K562 (cell line): ENCODE results near the gene COASY. TPM values are rescaled to one million over a fixed set of nuclear protein-coding genes. Genes with fewer than 3 reads are reported as not detected.

Source experiments
- HDAC1 ChIP-seq, 2 experiments: fragments of 450-650 bp; IDR thresholded peaks; 2 replicates each; pipeline ENCODE4 v1.6.1; 2016 to 2017; ENCODE audit warnings: inconsistent platforms in 1 of 2, mild to moderate bottlenecking in 1 of 2, moderate library complexity in 1 of 2
- HLTF ChIP-seq: fragments of 450-650 bp; IDR thresholded peaks from 2 replicates; pipeline ENCODE4 v1.6.1; 2016
- MGA ChIP-seq: fragments of 450-650 bp; IDR thresholded peaks from 2 replicates; pipeline ENCODE4 v1.6.1; 2016; ENCODE audit warnings: mild to moderate bottlenecking, moderate library complexity
- SMARCE1 ChIP-seq: fragments of 450-650 bp; IDR thresholded peaks from 2 replicates; pipeline ENCODE4 v1.7.1; 2016; ENCODE audit warnings: mild to moderate bottlenecking
- TEAD4 ChIP-seq, 2 experiments: sonication (generic) in 1 of 2; formaldehyde crosslinking in 1 of 2; IDR thresholded peaks; 2 replicates each; pipeline versions ENCODE4 v1.6.1 to v1.8.0; 2012 to 2022; ENCODE audit warnings: borderline replicate concordance in 1 of 2, inconsistent platforms in 1 of 2, low read length in 1 of 2, mild to moderate bottlenecking in 1 of 2, missing genetic modification reagents in 1 of 2
- ZNF232 ChIP-seq: sonication (generic); formaldehyde crosslinking; IDR thresholded peaks from 2 replicates; pipeline ENCODE4 v1.8.0; 2022; ENCODE audit warnings: mild to moderate bottlenecking, missing genetic modification reagents
- polyA plus RNA-seq, 8 experiments: library from polyadenylated mRNA; depleted of rRNA in 4 of 8; stranded (reverse) in 5 of 8; unstranded in 3 of 8; fragments of >200 nt; fragmentation: Nextera tagmentation in 2 of 8; fragmentation: Illumina TruSeq in 1 of 8; extraction: Ambion mirVana in 2 of 8; extraction: Trizol in 1 of 8; gene quantifications; 2 replicates each; pipeline versions ENCODE4 v1.2.1 to v1.2.3, GENCODE V29; 2011 to 2014; ENCODE audit warnings: inconsistent platforms in 1 of 8, missing spikeins in 1 of 8
- total RNA-seq, 7 experiments: library from RNA; depleted of rRNA in 6 of 7; stranded (reverse); fragments of >200 nt in 6 of 7; fragmentation: Illumina TruSeq in 2 of 7; extraction: Trizol in 2 of 7; gene quantifications; 2 replicates each; pipeline versions ENCODE4 v1.2.1 to v1.2.3, GENCODE V29; 2011 to 2021; ENCODE audit warnings: low replicate concordance in 1 of 7
- TF ChIP-seq, protein P1 (sequence below): fragments of 250-450 bp; sonication (Bioruptor Pico); IDR thresholded peaks from 2 replicates; pipeline ENCODE4 v1.9.0; 2021; ENCODE audit warnings: mild to moderate bottlenecking, inconsistent platforms
- TF ChIP-seq, protein P2 (sequence below): fragments of 250-450 bp; sonication (Bioruptor Pico); IDR thresholded peaks from 2 replicates; pipeline ENCODE4 v1.5.0; 2021; ENCODE audit warnings: mild to moderate bottlenecking, moderate library complexity

The COASY gene
- total and polyA plus RNA-seq, 9 of the 15 experiments (the other 6 are each of a cell fraction or from before 2014, with no cell fraction given) = 25.4 to 175 (median 62.3) TPM

- TF ChIP-seq MGA = no peak
- TF ChIP-seq, protein P1, sequence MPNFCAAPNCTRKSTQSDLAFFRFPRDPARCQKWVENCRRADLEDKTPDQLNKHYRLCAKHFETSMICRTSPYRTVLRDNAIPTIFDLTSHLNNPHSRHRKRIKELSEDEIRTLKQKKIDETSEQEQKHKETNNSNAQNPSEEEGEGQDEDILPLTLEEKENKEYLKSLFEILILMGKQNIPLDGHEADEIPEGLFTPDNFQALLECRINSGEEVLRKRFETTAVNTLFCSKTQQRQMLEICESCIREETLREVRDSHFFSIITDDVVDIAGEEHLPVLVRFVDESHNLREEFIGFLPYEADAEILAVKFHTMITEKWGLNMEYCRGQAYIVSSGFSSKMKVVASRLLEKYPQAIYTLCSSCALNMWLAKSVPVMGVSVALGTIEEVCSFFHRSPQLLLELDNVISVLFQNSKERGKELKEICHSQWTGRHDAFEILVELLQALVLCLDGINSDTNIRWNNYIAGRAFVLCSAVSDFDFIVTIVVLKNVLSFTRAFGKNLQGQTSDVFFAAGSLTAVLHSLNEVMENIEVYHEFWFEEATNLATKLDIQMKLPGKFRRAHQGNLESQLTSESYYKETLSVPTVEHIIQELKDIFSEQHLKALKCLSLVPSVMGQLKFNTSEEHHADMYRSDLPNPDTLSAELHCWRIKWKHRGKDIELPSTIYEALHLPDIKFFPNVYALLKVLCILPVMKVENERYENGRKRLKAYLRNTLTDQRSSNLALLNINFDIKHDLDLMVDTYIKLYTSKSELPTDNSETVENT (CRISPR knock-in tag) = no peak
- TF ChIP-seq HDAC1 (IDR thresholded peaks at IDR 0.05) = no peak
- no peak for TF ChIP-seq HLTF
- TF ChIP-seq TEAD4 (IDR thresholded peaks at IDR 0.05; ENCODE audit: low read length) = no peak
- no peak for TF ChIP-seq TEAD4 (CRISPR knock-in tag; IDR thresholded peaks at IDR 0.05; ENCODE audit: borderline replicate concordance)
- TF ChIP-seq SMARCE1 = no peak
- no peak for TF ChIP-seq ZNF232 (CRISPR knock-in tag)
- TF ChIP-seq, protein P2, sequence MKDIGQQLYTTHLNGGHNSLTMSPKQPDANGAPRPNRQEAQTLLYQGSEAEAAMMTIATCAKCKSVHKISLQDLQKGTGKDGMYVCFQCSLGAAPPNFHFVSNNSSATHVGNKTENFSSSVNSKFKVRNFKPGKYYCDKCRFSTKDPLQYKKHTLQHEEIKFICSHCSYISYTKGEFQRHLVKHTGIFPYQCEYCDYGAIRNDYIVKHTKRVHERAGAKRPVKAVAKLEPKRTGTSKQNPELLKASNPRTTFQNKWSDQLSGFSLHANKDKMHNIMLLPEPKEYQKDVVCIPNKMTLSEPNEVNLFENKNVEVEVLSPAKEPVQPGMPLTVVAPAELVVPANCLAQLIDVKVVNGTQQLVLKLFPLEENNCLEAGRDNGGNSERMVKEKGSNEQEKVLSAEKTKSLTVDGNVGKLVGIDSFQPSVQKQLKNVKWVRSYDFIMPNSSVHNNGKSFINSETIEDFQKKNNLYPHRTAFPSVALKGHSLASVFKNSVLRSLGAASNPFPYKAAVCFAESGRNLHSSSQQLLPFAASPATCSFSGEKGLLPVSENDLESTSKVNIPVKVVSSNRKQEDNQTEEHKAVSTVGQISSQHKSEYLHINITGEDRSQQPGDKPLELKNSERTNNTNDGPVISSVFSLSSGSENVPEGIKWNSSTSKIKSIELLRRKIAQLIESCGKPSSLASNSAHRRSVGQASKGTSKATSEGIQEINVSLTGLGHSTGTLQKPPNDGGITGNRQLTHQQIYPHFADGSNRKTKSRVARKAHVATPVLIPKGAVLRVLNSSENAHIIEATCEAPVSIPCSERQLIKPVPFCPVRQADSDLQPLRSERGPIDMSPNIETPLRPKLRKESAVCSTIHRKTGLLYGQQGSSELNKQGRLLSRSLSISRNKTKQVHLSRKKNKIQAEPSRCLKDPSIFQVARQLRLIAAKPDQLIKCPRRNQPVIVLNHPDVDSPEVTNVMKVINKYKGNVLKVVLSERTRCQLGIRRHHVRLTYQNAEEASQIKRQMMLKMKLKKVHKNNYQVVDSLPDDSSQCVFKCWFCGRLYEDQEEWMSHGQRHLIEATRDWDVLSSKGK (CRISPR knock-in tag) = no peak
These were observed 42.1 kb upstream of the COASY start (continued) for GRCh38 chr17:42519546-42520491.
